ENCODE data around the gene ADIG. TPM values are rescaled to one million over a fixed set of nuclear protein-coding genes. Genes with fewer than 3 reads are reported as not detected.
A peak's percentile ranks its signal among the peaks of the same experiment; 100 is the strongest.

The ADIG gene
- total and polyA plus RNA-seq, 3 donors from 2014 or later: 10.5 to 53.3 (median 40.9) TPM

GRCh38 chr20:38630727-38631126, 49.7 kb downstream of the ADIG start:
- TF ChIP-seq CTCF (IDR thresholded peaks at IDR 0.05) (no peak), POLR2A (IDR thresholded peaks at IDR 0.05) (no peak)
- H3K4me3 ChIP-seq: no peak overlapping the region
- DNase-seq: no peak
- H3K36me3 ChIP-seq (ENCODE audit: low read depth, missing control alignments): no peaks in the 10 kb centered on the region
- no peaks in the 10 kb centered on the region for H3K9me3 ChIP-seq
- no peaks in the 10 kb centered on the region for H3K27me3 ChIP-seq
- intact Hi-C loops (cut with DNase I; ENCODE audit: low total_unique reads): no loop called here
- 84 to 88% methylated on average over 6 of the region's 6 CpGs for WGBS, 2 donors
- H3K27ac ChIP-seq: no peak overlapping the region
- H3K4me1 ChIP-seq: no peaks in the 10 kb centered on the region

- intact Hi-C loops (cut with DNase I; ENCODE audit: low total_unique reads): no loop called here
- 51 to 57% methylated on average over 5 of the region's 5 CpGs for WGBS, 2 donors
- Histone ChIP-seq H3K4me1 (no peaks in the 10 kb centered on the region), H3K27ac (no peak overlapping the region), H3K27me3 (no peaks in the 10 kb centered on the region), H3K4me3 (no peak overlapping the region), H3K9me3 (no peaks in the 10 kb centered on the region), H3K36me3 (ENCODE audit: low read depth, missing control alignments) (no peaks in the 10 kb centered on the region)
- TF ChIP-seq POLR2A (IDR thresholded peaks at IDR 0.05): no peak
- TF ChIP-seq CTCF (IDR thresholded peaks at IDR 0.05): no peak
- no peak for DNase-seq
Measured at GRCh38 chr20:38631155-38632022, 50.4 kb downstream of the ADIG start.

GRCh38 chr20:38633577-38634093, 52.6 kb downstream of the ADIG start:
- Histone ChIP-seq H3K4me1 (no peaks in the 10 kb centered on the region), H3K27ac (no peak overlapping the region), H3K36me3 (ENCODE audit: low read depth, missing control alignments) (no peaks in the 10 kb centered on the region), H3K27me3 (no peaks in the 10 kb centered on the region), H3K4me3 (no peak overlapping the region), H3K9me3 (no peaks in the 10 kb centered on the region)
- 39 to 49% methylated on average over 12 to 13 of the region's 13 CpGs for WGBS, 2 donors
- TF ChIP-seq POLR2A (IDR thresholded peaks at IDR 0.05) (no peak), CTCF (IDR thresholded peaks at IDR 0.05) (peak; percentile 31 to 74 (median 46))
- intact Hi-C loops (cut with DNase I; ENCODE audit: low total_unique reads): no loop called here
- DNase-seq: peak; percentile 62

GRCh38 chr20:38635721-38636288, 54.8 kb downstream of the ADIG start:
- no peaks in the 10 kb centered on the region for H3K27me3 ChIP-seq
- 64 to 72% methylated on average over 3 of the region's 3 CpGs for WGBS, 2 donors
- DNase-seq: no peak
- no peaks in the 10 kb centered on the region for H3K4me1 ChIP-seq
- no peak overlapping the region for H3K4me3 ChIP-seq
- H3K36me3 ChIP-seq (ENCODE audit: low read depth, missing control alignments): no peaks in the 10 kb centered on the region
- no peak overlapping the region for H3K27ac ChIP-seq
- no peaks in the 10 kb centered on the region for H3K9me3 ChIP-seq
- intact Hi-C loops (cut with DNase I; ENCODE audit: low total_unique reads): no loop called here
- TF ChIP-seq POLR2A (IDR thresholded peaks at IDR 0.05) (no peak), CTCF (IDR thresholded peaks at IDR 0.05) (no peak)

Other genes starting within 250 kb of the ADIG start
- 1 to 10 TPM in 1 of 2 donors, under 1 TPM in 1; 0.87 to 1.2 TPM for gene LBP, start 234.7 kb upstream of the ADIG start, total RNA-seq
- 1.3 TPM for gene LBP, start 234.7 kb upstream of the ADIG start, polyA plus RNA-seq (ENCODE audit: insufficient read depth, low read depth, low replicate concordance)
- 10 to 100 TPM; 16.3 to 26.9 TPM for gene SNHG17, start 145.9 kb upstream of the ADIG start, total RNA-seq
- gene SNHG17, start 145.9 kb upstream of the ADIG start, polyA plus RNA-seq (ENCODE audit: insufficient read depth, low read depth, low replicate concordance): 17.8 TPM
- gene RALGAPB, start 108.4 kb upstream of the ADIG start, total RNA-seq: 10 to 100 TPM; 49.9 to 64.7 TPM
- 52.6 TPM for gene RALGAPB, start 108.4 kb upstream of the ADIG start, polyA plus RNA-seq (ENCODE audit: insufficient read depth, low read depth, low replicate concordance)
- gene ARHGAP40, start 20.6 kb downstream of the ADIG start, total RNA-seq: 1 to 10 TPM; 1.5 TPM
- 3.2 TPM for gene ARHGAP40, start 20.6 kb downstream of the ADIG start, polyA plus RNA-seq (ENCODE audit: insufficient read depth, low read depth, low replicate concordance)
- under 1 TPM; 0.25 to 0.55 TPM for gene SLC32A1, start 143.3 kb downstream of the ADIG start, total RNA-seq
- 0.96 TPM for gene SLC32A1, start 143.3 kb downstream of the ADIG start, polyA plus RNA-seq (ENCODE audit: insufficient read depth, low read depth, low replicate concordance)
- gene ACTR5, start 167.3 kb downstream of the ADIG start, total RNA-seq: 10 to 100 TPM; 22.7 to 26.9 TPM
- 18.9 TPM for gene ACTR5, start 167.3 kb downstream of the ADIG start, polyA plus RNA-seq (ENCODE audit: insufficient read depth, low read depth, low replicate concordance)
- 1 to 10 TPM; 1.2 to 1.3 TPM for gene PPP1R16B, start 224.5 kb downstream of the ADIG start, total RNA-seq
- 3.7 TPM for gene PPP1R16B, start 224.5 kb downstream of the ADIG start, polyA plus RNA-seq (ENCODE audit: insufficient read depth, low read depth, low replicate concordance)